ENCODE measurements around the gene SEC14L1.
"Not testable (repeated sequence)": the region's sequence is repeated elsewhere in the genome, so short reads cannot be mapped to it uniquely, and the experiment has no call there.

Gene SEC14L1

GRCh38 chr17:77142689-77143088 lies 1.9 kb downstream of the SEC14L1 start:
- DNase-seq (ENCODE audit: low spot score), result no peak

DNA sequence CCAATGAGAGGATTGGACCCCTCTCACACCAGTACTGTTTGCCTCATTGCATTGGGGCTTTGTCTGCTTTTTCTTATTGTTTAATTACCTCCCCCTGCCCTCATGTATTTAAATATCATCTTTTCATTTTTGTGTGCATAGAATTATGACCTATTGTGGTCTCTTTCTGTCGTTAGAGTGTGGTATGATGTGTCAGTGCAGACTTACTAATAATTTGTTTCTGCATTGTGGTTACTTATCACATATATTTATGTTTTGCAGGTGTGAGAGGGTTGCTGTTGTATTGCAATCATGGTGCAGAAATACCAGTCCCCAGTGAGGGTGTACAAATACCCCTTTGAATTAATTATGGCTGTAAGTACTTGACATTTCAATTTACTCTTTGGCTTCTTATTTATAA lies 2.5 kb downstream of the SEC14L1 start:
- DNase-seq (ENCODE audit: low spot score), result no peak

DNA sequence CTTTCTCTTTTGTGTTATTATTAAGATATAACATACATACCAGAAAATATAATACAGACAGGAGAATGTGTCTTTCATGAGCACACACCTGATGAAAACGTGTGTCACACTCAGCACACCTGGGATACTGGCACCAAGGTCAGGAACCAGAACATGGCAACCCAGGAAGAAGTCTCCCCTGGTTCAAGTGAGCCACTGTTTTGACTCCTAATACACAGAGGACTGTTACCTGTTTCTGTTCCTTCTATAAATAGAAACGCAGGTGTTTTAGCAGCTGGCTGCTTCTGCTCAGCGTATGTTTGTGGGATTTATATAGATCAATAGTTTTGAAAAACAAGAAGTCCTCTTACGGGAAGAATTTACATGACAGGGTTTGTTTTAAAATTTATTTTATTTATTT lies 3.5 kb downstream of the SEC14L1 start:
- no peak for DNase-seq (ENCODE audit: low spot score)

DNA sequence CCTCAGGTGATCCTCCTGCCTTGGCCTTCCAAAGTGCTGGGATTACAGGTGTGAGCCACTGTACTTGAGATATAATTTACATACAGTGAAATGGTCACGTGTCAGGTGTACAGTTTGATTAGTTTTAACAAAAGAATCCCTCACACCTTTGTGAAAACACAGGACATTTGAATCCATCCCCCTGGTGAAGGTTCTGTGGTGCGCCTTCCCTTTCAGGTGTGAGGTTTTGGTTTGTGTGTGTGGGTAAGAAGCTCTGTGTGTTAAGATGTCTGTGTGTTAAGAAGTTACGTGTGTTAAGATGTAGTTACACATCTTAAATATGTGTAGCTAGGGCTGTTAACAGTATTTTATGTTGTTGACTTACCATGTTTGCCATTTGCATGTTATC lies 4.4 kb downstream of the SEC14L1 start:
- DNase-seq (ENCODE audit: low spot score), result no peak

DNA sequence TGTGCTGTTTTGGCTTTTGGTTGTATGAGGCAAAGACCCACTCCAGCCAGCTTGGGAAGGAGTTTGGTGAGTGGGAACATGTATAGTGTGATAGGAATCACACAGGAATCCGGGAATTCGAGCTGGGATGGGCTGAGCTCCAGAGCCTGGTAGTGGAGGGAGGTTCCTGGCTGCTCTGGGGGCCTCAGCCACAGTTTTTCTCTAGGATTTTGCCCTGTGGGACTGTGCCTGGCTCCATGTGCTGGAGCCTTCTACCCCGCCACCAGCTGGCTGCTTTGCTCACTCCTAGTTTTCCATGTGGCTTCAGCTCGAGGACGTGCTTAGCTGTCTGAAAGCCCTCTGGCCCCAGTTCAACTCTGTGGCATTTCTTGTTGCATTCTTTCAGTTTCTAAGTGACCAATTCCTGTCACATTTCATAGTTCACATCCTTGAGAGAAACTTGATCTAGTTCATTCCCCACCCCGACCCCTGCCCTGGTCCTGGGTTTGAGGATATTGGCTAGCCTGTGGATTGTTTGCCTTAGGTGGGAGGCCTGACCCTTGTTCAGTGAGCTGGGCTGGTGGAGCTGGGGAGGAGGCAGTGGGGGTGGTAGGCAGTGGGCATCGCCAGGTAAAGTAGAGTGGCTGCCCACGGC lies 5.0 kb downstream of the SEC14L1 start:
- DNase-seq (ENCODE audit: low spot score), result no peak

- no peak for DNase-seq (ENCODE audit: low spot score)
Observed at GRCh38 chr17:77146246-77146632, 5.5 kb downstream of the SEC14L1 start.

- no peak for DNase-seq (ENCODE audit: low spot score)
Observed at GRCh38 chr17:77146882-77147281, 6.1 kb downstream of the SEC14L1 start.

DNA sequence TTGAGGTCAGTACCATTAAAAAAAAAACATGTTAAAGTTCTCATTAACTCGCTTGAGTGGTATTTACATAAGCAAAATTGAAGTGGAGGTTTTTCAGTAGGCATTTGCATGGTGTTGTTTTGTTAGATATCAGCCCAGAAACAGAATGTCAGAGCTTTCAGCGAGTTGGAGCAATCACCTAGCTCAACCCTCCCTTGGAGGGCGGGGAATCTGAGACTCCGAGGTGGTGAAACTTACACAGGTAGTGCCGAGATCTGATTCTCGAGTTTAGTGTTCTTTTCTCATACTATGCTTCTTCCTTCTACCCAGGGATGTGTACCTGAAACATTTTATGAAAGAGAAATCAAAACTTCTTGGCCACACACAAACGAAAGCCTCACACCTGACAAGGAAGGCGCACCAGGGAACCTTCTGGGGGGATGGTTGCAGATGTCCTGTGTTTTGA lies 6.6 kb downstream of the SEC14L1 start:
- DNase-seq (ENCODE audit: low spot score), result no peak

DNA sequence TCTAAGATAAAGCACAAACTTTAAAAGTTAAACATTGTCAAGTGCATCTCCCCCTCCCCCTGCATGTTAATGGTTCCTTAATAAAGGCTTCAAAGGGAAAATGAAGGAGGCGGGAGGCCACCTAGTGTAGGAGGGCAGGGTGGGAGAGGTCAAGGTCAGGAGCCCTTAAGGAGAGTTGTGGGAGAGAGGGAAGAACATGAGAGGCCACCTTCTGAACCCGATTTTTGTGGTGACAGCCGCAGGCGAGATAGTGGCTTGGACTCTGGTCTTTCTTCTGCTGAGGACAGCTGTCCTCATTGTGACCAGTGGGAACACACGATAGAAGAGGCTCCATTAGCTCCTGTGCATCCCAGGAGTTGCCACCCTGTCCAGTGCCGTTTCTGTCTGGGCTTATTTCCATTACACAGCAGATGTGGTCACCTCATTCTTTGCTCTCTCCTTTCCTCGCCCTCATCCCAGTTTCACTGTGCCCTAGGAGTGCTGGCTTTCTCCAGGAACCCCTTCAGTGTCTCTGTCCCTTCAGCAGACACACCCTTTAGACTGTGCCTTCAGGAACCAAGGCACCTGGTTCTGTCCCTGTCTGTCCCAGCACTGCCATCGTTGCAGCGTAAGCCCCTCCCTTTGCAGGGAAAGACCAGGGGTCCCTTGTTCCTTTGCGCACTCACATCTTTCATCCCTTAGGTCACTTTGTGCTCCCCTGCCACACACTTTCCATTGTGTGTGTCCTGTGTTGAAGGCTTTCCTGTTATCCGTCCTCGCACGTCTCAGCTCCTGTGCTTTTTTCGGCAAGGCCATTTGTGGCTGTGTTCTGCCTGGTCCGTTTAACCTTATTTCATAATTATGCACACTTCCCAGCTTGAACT lies 7.5 kb downstream of the SEC14L1 start:
- no peak for DNase-seq (ENCODE audit: low spot score)

DNA sequence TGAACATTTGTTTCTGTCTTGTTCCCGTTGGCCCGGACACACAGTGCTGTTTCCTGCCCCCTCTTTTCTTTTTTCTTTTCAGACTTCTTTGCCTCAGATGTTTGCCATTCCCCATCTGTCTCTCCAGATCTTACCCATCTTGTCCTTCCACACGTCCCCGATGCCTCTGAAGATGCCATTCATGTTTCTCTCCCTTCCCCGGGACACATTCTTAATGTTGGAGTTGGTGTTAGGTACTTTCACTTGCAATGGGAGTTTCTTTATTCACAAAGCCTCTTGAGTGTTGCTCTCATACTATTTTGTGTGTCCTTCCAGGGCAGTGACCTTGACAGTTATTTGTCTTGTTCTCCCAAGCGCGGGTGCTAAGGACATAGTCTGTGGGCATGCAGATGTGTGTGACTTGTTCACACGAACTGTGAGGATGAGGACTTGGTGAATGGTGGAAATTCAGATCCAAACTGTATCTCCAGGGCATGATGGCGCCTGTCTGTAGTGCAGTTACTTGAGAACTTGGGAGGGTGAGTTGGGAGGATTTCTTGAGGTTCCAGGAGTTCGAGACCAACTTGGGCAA lies 8.3 kb downstream of the SEC14L1 start:
- DNase-seq (ENCODE audit: low spot score), result no peak

- DNase-seq (ENCODE audit: low spot score), result no peak
Observed at GRCh38 chr17:77150196-77150595, 9.4 kb downstream of the SEC14L1 start.

- DNase-seq (ENCODE audit: low spot score), result no peak
Observed at GRCh38 chr17:77151186-77151585, 10.4 kb downstream of the SEC14L1 start.

DNA sequence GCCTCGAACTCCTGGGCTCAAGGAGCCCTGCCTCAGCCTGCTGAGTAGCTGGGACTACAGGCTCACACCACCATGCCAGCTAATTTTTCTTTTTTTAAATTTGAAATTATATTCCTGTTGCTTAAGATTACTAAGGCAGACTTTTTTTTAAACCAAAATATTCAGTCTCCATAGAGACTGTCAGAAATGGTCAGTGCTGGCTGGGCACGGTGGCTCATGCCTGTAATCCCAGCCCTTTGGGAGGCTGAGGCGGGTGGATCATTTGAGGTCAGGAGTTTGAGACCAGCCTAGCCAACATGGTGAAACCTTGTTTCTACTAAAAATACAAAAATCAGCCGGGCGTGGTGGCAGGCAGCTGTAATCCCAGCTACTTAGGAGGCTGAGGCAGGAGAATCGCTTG lies 11.3 kb downstream of the SEC14L1 start:
- not testable (repeated sequence) for DNase-seq (ENCODE audit: low spot score)

GRCh38 chr17:77153472-77153871 lies 12.7 kb downstream of the SEC14L1 start:
- DNase-seq (ENCODE audit: low spot score), result no peak

DNA sequence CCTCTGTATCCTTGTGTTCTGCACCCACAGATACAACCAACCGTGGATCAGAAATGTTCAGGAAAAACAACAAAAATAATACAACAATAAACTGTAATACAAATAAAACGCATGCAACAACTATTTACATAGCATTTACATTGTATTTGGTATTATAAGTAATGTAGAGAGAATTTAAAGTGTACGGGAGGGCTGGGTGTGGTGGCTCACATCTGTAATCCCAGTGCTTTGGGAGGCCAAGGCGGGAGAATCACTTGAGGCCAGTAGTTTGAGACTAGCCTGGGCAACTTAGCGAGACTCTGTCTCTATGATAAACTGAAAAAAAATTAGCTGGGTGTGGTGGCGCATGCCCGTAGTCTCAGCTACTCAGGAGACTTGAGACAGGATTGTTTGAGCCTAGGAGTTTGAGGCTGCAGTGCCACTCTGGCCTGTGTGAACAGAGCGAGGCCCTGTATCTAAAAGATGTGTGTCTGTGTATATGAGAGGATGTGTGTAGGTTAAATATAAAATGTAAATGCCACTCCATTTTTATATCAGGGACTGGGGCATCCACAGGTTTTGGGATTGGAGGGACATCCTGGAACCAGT lies 13.3 kb downstream of the SEC14L1 start:
- DNase-seq (ENCODE audit: low spot score), result no peak

DNA sequence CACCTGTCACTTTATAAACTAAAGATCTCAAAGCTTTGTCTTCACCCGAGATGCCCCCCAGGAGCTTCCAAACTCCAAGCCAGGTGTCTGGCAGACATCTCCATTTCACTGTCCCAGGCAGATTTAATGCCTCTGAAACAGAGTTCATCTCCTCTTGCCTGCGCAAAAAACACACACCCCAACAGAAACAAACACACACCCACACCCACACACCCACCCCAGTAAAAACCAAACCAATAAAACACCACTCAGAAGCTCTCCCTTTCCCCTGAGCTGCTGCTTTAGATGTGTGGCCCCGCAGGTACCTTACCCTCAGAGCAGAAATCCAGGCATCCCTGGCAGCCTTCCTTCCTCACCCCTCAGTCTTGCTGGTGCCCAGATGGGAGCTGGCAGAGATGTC lies 14.4 kb downstream of the SEC14L1 start:
- no peak for DNase-seq (ENCODE audit: low spot score)

GRCh38 chr17:77157766-77158165 lies 17.0 kb downstream of the SEC14L1 start:
- DNase-seq (ENCODE audit: low spot score), result not testable (repeated sequence)

GRCh38 chr17:77160091-77160874 lies 19.5 kb downstream of the SEC14L1 start:
- no peak for DNase-seq (ENCODE audit: low spot score)

GRCh38 chr17:77160875-77161530 lies 20.2 kb downstream of the SEC14L1 start:
- no peak for DNase-seq (ENCODE audit: low spot score)

GRCh38 chr17:77161953-77162352 lies 21.2 kb downstream of the SEC14L1 start:
- no peak for DNase-seq (ENCODE audit: low spot score)

- DNase-seq (ENCODE audit: low spot score), result no peak
Observed at GRCh38 chr17:77163001-77163400, 22.2 kb downstream of the SEC14L1 start.
